ENCODE data around the gene SRGAP3.

The SRGAP3 gene

GRCh38 chr3:9198899-9199335 lies 50.5 kb downstream of the SRGAP3 start:
- DNase-seq = no peak

DNA sequence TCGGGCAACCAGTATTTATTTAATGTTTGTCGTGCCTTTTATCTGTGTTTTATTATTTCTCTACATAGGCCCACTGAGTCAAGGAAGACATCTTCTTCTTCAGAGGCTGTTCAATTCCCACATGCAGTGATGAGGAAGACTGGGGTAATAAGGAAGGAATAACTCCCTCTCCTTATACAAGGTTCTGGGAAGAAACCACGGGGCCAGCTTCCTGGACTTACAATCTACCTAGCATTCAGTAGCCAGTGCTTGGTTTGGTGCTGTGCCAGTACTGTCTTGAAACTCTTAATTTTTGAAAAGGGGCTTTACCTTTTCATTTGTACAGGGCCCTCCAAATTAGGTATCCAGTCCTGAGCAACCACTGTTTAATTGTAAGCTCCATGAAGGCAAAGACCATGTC lies 51.2 kb downstream of the SRGAP3 start:
- DNase-seq = no peak

GRCh38 chr3:9196020-9196419 lies 53.4 kb downstream of the SRGAP3 start:
- DNase-seq = no peak

GRCh38 chr3:9195390-9195789 lies 54.1 kb downstream of the SRGAP3 start:
- no peak for DNase-seq

- DNase-seq = no peak
These were observed 54.8 kb downstream of the SRGAP3 start for GRCh38 chr3:9194509-9195184.

DNA sequence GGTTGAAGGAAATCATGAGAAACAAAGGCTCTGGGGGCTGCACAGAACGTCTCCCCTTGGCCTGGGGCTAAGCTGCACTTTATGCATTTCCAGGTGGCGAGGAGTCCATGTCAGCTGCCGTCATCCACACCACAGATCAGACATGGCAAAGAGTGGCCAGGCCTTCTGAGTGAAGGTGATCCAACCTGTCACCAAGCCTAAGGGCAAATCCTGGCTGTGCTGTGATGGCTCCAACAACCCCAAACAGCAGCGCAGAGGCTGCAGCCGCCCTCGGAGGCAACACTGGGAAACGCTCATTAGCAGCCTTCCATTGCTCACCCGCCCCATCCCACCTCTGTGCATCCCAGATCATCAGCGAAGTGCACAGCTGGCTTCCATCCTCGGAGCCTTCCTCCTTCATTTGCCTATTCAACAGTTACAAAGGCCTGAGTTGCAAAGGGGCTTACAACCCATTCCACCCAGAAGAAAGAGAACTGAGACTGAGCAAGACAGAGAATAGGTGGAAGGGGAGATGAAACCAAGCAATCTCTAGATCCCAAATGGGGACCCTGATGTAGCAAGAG lies 55.7 kb downstream of the SRGAP3 start:
- DNase-seq = no peak

- DNase-seq = no peak
These were observed 56.2 kb downstream of the SRGAP3 start for GRCh38 chr3:9193211-9193610.

DNA sequence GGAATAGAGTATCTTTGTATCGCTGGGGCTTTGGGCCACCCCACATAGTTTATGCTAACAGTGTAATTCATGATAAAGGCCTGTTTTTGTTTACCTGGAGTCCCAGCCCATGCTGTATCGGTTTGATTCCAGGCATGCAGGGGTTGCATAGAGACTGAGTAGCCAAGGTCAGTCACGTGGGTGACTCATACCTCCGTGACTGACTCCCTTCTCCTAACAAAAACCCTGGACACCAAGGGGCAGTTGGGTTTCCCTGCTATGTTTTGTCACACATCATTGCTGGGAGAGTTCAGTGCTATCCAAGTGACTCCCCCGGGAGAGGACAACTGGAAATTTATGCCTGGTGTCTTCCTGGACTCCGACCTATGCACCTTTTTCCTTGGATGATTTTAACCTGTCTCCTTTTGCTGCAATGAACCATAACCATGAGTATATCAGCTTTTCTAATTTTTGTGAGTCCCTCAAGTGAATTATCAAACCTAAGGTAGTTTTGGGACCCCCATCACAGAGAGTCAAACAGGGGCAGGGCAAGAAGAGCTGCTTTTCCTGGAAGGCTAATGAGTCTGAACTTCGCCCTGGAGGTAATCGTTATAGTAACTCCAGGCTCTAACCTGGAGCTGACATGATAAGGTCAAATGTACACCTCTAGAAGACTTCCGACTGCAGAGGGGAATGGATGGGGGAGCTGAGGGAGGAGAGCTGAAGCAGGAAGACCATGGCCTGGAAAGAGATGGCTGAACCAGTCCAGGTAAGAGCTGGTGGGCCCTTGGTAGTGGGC lies 57.0 kb downstream of the SRGAP3 start:
- no peak for DNase-seq

GRCh38 chr3:9190276-9190675 lies 59.2 kb downstream of the SRGAP3 start:
- DNase-seq = no peak

DNA sequence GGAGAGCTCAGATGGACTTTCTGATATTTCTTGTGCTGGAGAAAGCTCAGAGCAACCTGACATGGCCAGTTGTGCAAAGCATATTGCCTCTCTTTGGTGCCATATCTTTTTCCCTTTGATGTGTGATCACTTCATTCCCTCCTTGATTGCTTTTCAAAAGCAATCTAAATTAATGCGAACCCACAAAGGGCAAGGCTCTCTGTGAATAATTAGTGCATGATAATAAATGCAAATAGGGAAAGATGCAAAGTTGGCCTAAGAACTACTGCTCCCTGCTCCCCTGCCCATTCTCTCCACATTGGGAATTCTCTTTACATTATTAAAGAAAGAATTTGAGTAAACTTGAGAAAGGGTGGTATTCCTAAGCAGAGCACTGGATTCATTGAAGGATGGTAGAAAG lies 60.9 kb downstream of the SRGAP3 start:
- DNase-seq = no peak

GRCh38 chr3:9185701-9186100 lies 63.7 kb downstream of the SRGAP3 start:
- no peak for DNase-seq

- no peak for DNase-seq
These were observed 64.4 kb downstream of the SRGAP3 start for GRCh38 chr3:9185046-9185445.

DNA sequence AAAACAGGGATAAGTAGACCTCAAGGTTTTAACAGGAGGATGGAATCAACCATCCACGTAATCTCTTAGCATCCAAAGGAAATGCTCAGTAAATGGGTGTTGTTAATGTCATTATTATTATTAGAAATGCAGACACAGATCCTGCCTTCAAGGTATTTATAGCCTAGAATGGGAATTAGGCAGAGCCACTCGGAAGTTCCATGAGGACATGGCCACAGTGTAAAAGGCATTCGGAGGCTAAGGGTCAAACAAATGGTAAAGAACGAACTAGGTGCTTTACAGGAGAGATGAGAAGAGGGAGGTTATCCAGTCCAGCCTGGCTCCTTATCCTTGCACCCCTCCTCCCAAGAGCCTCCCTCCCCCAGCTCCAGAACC lies 65.0 kb downstream of the SRGAP3 start:
- no peak for DNase-seq

- no peak for DNase-seq
These were observed 65.5 kb downstream of the SRGAP3 start for GRCh38 chr3:9183811-9184460.

DNA sequence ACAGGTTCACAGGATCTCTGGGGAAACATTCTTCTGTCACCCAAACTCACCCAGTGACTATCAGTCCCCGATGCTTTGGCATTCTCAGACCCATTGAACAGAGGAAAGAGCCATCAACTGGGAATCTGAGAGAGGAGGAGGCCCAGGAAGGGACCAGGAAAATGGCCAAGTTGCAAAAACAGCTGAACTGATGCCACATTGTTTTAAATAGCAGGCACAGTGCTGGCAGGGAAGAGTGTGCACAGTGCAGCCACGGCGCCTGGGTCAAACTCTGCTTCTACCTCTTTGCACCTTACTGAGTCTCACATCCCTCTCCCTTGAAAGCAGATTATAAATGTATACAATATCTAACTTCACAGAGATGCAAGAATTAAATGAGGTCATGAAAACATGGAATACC lies 66.4 kb downstream of the SRGAP3 start:
- no peak for DNase-seq

GRCh38 chr3:9180764-9181117 lies 68.7 kb downstream of the SRGAP3 start:
- peak; percentile 56 for DNase-seq

GRCh38 chr3:9179826-9180763 lies 69.4 kb downstream of the SRGAP3 start:
- peak; percentile 73 for DNase-seq

DNA sequence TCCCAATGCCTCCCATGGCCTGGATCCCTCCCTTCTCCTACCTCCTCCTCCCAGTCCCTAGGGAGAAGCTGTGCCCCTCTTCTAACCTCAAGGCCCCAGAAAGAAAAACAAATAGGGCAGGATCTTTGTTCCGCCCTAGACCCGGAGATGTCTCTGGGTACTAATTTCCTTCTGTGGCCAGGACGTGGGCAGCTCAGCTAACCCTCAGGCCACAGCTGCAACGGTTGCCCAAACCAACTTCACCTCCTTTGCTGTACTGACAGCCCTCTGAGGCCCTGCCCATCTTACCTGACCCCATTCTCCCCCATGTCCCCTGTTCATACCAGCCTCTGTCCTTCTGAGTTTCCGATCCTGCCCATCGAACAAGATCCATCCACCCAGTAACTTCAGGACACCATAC lies 70.7 kb downstream of the SRGAP3 start:
- DNase-seq = peak; percentile 48

DNA sequence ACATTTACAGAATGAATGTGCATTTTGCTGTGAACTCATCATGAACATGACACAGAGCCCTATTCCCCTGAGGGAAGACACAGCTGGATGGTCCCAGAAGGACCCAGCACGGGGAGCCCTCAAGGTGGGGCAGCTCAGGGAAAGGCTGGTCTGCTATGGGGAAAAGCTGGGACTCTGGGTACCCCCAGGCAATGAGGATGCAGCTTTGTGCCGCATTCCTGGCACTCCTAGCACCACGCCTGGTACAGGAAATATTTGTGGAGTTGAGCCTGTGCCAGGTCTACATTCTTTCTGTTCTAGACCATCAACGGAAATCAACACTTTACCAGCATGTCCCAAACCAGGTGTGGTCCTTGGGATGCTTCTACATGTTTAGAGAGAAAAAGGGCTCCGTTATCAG lies 74.0 kb downstream of the SRGAP3 start:
- no peak for DNase-seq

DNA sequence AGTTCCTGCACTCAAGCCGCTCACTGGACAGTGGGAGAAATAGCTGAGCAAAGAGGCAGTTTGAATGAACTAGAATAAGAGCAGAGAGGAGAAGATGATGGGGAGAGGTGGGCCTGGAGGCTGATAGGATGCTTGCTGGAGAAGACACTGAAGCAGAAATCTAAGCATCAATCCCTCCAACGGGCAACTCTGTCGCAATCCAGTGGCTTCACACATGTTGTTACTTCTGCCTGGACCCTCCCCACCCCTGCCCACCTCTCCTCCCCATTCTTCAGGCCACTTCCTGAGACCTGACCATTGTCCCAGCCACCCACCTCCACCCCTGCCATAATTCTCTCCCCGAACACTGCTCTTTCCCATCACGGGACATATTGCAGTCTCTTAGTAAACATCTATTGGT lies 76.0 kb downstream of the SRGAP3 start:
- DNase-seq = peak; percentile 37

- DNase-seq = peak; percentile 20
These were observed 76.6 kb downstream of the SRGAP3 start for GRCh38 chr3:9172851-9173321.

GRCh38 chr3:9170851-9171160 lies 78.6 kb downstream of the SRGAP3 start:
- no peak for DNase-seq

All from hematopoietic multipotent progenitor cell treated with erythropoietin and hydrocortisone succinate and interleukin-3 and kit ligand, for 4 days (in vitro differentiated cells).